GM12864 (cell line): ENCODE results near the gene TADA2B.

Experiments
- DNase-seq: peaks from one replicate; pipeline ENCODE4 v3.0.0-alpha.2; 2011; ENCODE audit warnings: low read depth
- H3K4me3 ChIP-seq: 2 replicates; pipeline ENCODE4 v1.5.1; 2011; ENCODE audit warnings: mild to moderate bottlenecking, low read depth, low read length, control low read depth
- TF ChIP-seq, protein P1 (sequence below): IDR thresholded peaks from 2 replicates; pipeline ENCODE4 v1.5.1; 2011; ENCODE audit warnings: low read depth, mild to moderate bottlenecking, moderate library complexity, low read length, control low read depth, inconsistent platforms; ENCODE audit errors: missing control alignments

TADA2B gene

DNA sequence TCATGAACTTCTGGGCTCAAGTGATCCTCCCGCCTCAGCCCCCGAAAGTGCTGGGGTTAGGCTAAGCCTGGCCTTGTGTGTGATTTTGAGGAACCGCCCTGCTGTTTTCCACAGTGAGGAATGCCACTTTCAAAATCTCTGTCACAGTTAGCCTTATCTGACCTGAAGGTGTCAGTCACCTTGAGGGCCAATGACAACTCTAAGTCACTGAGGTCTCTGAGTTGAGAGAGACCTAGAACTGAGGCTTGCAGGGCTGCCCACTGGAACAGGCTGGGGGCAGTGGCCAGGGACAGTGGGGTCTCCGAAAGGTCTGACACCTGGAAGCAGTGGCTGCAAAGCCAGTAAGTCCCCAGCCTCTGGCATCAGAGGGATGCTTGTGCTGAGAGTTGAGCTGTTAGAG, 6.1 kb downstream of the TADA2B start:
- no peak for DNase-seq
- TF ChIP-seq, protein P1, sequence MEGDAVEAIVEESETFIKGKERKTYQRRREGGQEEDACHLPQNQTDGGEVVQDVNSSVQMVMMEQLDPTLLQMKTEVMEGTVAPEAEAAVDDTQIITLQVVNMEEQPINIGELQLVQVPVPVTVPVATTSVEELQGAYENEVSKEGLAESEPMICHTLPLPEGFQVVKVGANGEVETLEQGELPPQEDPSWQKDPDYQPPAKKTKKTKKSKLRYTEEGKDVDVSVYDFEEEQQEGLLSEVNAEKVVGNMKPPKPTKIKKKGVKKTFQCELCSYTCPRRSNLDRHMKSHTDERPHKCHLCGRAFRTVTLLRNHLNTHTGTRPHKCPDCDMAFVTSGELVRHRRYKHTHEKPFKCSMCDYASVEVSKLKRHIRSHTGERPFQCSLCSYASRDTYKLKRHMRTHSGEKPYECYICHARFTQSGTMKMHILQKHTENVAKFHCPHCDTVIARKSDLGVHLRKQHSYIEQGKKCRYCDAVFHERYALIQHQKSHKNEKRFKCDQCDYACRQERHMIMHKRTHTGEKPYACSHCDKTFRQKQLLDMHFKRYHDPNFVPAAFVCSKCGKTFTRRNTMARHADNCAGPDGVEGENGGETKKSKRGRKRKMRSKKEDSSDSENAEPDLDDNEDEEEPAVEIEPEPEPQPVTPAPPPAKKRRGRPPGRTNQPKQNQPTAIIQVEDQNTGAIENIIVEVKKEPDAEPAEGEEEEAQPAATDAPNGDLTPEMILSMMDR: no peak
- no peak overlapping the region for H3K4me3 ChIP-seq

DNA sequence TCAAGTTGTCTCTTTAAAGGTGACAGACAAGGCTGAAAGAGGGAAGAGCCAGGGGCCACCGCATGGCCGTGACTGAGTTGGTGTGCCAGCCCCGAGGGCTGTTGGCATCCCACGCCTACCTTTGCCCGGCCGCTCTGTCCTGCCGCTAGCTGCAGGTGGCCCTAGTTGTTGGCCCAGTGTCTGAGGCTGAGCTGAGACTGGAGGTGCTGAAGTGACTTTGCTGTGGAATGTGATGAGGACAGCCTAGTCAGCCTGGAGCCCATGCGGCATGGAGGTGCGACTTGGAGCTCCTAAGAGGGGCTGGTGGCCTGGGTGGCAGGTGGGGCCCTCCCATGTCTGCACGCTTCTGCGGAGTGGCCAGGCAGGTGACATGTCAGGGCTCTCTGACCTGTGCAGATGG, 6.6 kb downstream of the TADA2B start:
- no peak overlapping the region for H3K4me3 ChIP-seq
- DNase-seq: no peak
- TF ChIP-seq, protein P1: no peak

DNA sequence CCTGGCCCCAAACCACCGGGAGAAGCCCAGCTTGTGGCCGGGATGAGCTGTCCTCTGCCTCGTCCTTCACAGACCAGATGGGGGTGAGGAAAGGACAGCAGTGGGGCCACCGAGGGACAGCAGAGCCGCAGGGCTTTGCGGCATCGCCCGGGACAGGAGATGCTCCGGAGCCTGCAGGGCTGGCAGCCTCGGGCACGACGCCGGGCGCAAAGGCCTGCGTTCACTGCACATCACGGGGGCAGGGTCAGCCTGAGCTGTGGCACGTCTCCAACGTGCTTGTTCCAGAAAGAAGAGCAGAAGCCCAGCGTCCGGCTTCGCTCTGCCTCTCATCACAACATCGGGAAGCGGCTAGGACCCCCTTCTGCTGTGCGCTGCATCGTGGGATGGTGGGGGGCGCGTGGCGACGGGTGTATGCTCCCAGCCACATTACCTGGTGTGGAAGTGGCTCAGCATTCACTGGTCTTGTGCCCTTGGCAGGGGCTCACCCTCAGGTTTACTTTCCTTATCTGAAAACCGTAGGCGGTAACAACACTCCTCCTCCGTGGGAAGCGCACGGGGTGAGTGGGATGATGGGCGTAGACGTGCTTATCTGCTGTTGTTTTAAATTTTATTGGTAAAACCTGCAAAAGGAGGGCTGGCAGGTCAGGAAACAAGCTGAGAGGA, 7.4 kb downstream of the TADA2B start:
- no peak for DNase-seq
- no peak overlapping the region for H3K4me3 ChIP-seq
- TF ChIP-seq, protein P1: no peak

DNA sequence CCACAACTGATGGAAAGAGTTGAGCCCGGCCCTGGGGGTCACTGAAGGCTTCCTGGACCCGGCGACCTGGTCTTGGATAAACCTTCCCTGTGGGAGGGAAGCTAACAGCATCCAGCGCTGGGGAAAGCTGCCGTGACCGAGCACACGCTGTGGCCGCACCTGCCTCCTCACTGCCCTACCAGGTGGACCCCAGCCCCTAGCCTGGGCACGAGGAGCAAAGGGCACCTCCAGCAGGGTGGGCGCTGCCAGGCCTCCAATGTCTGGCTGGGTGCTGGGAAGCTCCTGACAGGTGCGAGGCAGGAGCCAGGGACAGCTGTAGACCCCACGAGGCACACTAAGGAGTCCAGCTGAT, 7.9 kb downstream of the TADA2B start:
- no peak for DNase-seq
- no peak overlapping the region for H3K4me3 ChIP-seq
- TF ChIP-seq, protein P1: no peak

DNA sequence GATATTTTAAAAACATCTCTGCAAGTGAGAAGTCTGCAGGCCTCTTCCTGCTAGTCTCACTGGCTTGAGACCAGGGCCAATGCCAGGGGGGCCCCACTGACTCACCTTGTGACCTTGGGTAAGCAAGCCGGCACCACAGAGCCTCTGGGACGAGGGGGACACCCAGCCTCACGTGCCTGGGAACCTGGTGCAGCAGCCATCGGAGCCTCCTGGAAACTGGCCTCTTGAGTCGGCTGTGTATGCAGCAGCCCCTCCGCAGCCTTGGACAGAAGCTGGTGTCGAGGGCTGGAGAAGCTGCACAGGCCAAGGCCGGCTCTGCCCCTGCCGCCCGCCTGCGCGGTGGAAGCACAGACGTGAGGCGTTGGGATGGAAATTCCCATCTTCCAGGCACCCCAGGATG, 8.7 kb downstream of the TADA2B start:
- H3K4me3 ChIP-seq: no peak overlapping the region
- TF ChIP-seq, protein P1: no peak
- no peak for DNase-seq

- DNase-seq: no peak
- H3K4me3 ChIP-seq: no peak overlapping the region
- TF ChIP-seq, protein P1: no peak
Observed at GRCh38 chr4:7052313-7052712, 9.1 kb downstream of the TADA2B start.
